Transverse colon (tissue), 4 donors: ENCODE data around the gene JMJD6. TPM values are rescaled to one million over a fixed set of nuclear protein-coding genes. Genes with fewer than 3 reads are reported as not detected.
A peak's percentile ranks its signal among the peaks of the same experiment; 100 is the strongest.

Source experiments
- DNase-seq: peaks from one replicate; pipeline ENCODE4 v3.0.0-alpha.2; 2019
- H3K27ac ChIP-seq, 4 donors: fragments of 200-600 bp; sonication (generic); 2 replicates each; pipeline ENCODE4 v1.5.1; 2016 to 2018; ENCODE audit warnings: inconsistent platforms in 4 of 4
- H3K27me3 ChIP-seq: fragments of 200-600 bp; sonication (generic); 2 replicates; pipeline ENCODE4 v1.5.1; 2017; ENCODE audit warnings: inconsistent platforms
- H3K36me3 ChIP-seq, 4 donors: fragments of 200-600 bp; sonication (generic); 2 replicates each; pipeline ENCODE4 v1.5.1; 2017 to 2019; ENCODE audit warnings: inconsistent platforms in 4 of 4
- H3K4me1 ChIP-seq, 4 donors: fragments of 200-600 bp; sonication (generic); 2 replicates each; pipeline ENCODE4 v1.5.1; 2017 to 2020; ENCODE audit warnings: inconsistent platforms in 4 of 4
- H3K4me3 ChIP-seq, 4 donors: fragments of 200-600 bp; sonication (generic); 1 replicate in 1 of 4; 2 replicates in 3 of 4; pipeline versions ENCODE4 v1.5.1 to v1.6.1; 2017 to 2019; ENCODE audit warnings: inconsistent platforms in 4 of 4
- H3K9me3 ChIP-seq, 2 donors: fragments of 200-600 bp; sonication (generic); 2 replicates each; pipeline ENCODE4 v1.5.1; 2017 to 2019; ENCODE audit warnings: inconsistent platforms in 2 of 2
- CTCF ChIP-seq, 5 experiments: fragments of 200-600 bp in 3 of 5; fragments of 450-650 bp in 2 of 5; sonication (generic) in 3 of 5; IDR thresholded peaks; 1 replicate in 2 of 5; 2 replicates in 3 of 5; pipeline ENCODE4 v1.5.1; 2016 to 2017; ENCODE audit warnings: antibody characterized with exemption in 5 of 5, inconsistent platforms in 3 of 5, mild to moderate bottlenecking in 2 of 5, moderate library complexity in 1 of 5
- EP300 ChIP-seq: sonication (generic); formaldehyde crosslinking; IDR thresholded peaks from one replicate; pipeline ENCODE4 v1.6.1; 2017; ENCODE audit warnings: antibody characterized with exemption, low read depth
- POLR2A ChIP-seq: fragments of 450-650 bp; IDR thresholded peaks from one replicate; pipeline ENCODE4 v1.6.1; 2016; ENCODE audit warnings: antibody characterized with exemption, mild to moderate bottlenecking, moderate library complexity
- POLR2AphosphoS5 ChIP-seq, 3 donors: sonication (generic); formaldehyde crosslinking; IDR thresholded peaks; one replicate each; pipeline ENCODE4 v1.6.1; 2016; ENCODE audit warnings: antibody characterized with exemption in 3 of 3
- WGBS, 2 donors: methylation state at CpG; one replicate each; pipeline ENCODE4 v1.1.5; 2018; ENCODE audit warnings: low coverage in 1 of 2; 5-methylcytosine and 5-hydroxymethylcytosine counted together
- in situ Hi-C, 4 donors: fragments of 200-750 bp; cut with MboI; loops; one replicate each; pipeline versions ENCODE4 v1.15.0 to v1.15.1; 2017; ENCODE audit warnings: low sequenced_read_pairs in 3 of 4, low pct_ligation_motif_present in 1 of 4, low pct_unique_long_range_greater_than_20kb in 1 of 4
- intact Hi-C: fragments of 100-400 bp; cut with DNase I; formaldehyde crosslinking; loops from one replicate; pipeline ENCODE4 v1.15.1; 2023; ENCODE audit warnings: low total_unique reads
- total RNA-seq, 4 donors: library from RNA; depleted of rRNA; stranded (reverse); fragments of >200 nt; gene quantifications; one replicate each; pipeline ENCODE4 v1.1.0, GENCODE V29; 2016

JMJD6 gene
- total RNA-seq, 4 donors from 2014 or later, result 25.4 to 58.4 (median 26.9) TPM

GRCh38 chr17:76683921-76684745 lies 42.3 kb downstream of the JMJD6 start:
- WGBS, 2 donors, result 80% methylated on average over 24 of the region's 25 CpGs; no CpG with 5 or more reads in 1 of the 2 donors
- TF ChIP-seq CTCF (IDR thresholded peaks at IDR 0.05), result no peak
- TF ChIP-seq POLR2AphosphoS5 (IDR thresholded peaks at IDR 0.05), result no peak
- no peak for TF ChIP-seq POLR2A
- no peak for TF ChIP-seq EP300
- Histone ChIP-seq H3K27ac (peak overlapping the region in 3 of 4 donors; percentile 26 to 89 (median 79)), H3K36me3 (no peaks in the 10 kb centered on the region), H3K27me3 (no peaks in the 10 kb centered on the region), H3K4me3 (no peak overlapping the region), H3K4me1 (peaks cover 24 to 70% (median 50%) of the 10 kb centered on the region in 4 donors), H3K9me3 (no peaks in the 10 kb centered on the region)
- in situ Hi-C loops, result no loop called here
- intact Hi-C loops, result loop anchor here (5.0 kb wide), 1 partner anchor 33 kb away; no protein-coding TSS in a partner anchor
- no peak for DNase-seq

GRCh38 chr17:76683011-76683755 lies 43.2 kb downstream of the JMJD6 start:
- Histone ChIP-seq H3K4me3 (no peak overlapping the region), H3K9me3 (no peaks in the 10 kb centered on the region), H3K27ac (peak overlapping the region; percentile 17 to 89 (median 71)), H3K27me3 (no peaks in the 10 kb centered on the region), H3K4me1 (peaks cover 29 to 62% (median 48%) of the 10 kb centered on the region in 4 donors), H3K36me3 (no peaks in the 10 kb centered on the region)
- in situ Hi-C loops (no loop called here), intact Hi-C loops (loop anchor here (5.0 kb wide), 1 partner anchor 34 kb away; no protein-coding TSS in a partner anchor)
- TF ChIP-seq POLR2A (no peak), POLR2AphosphoS5 (IDR thresholded peaks at IDR 0.05) (no peak), CTCF (IDR thresholded peaks at IDR 0.05) (no peak)
- DNase-seq, result no peak
- 72% methylated on average over 18 of the region's 18 CpGs; no CpG with 5 or more reads in 1 of the 2 donors for WGBS, 2 donors

- peaks cover 20 to 60% (median 43%) of the 10 kb centered on the region in 4 donors for H3K4me1 ChIP-seq
- no peak for DNase-seq
- no peaks in the 10 kb centered on the region for H3K36me3 ChIP-seq
- 73% methylated on average over 12 of the region's 12 CpGs; no CpG with 5 or more reads in 1 of the 2 donors for WGBS, 2 donors
- no peaks in the 10 kb centered on the region for H3K9me3 ChIP-seq
- intact Hi-C loops, result loop anchor here (5.0 kb wide), 1 partner anchor 35 kb away; no protein-coding TSS in a partner anchor
- H3K27ac ChIP-seq, result peak overlapping the region; percentile 17 to 89 (median 71)
- in situ Hi-C loops, result no loop called here
- TF ChIP-seq EP300, result no peak
- TF ChIP-seq CTCF (IDR thresholded peaks at IDR 0.05), result no peak
- TF ChIP-seq POLR2AphosphoS5 (IDR thresholded peaks at IDR 0.05), result no peak
- no peak for TF ChIP-seq POLR2A
- no peaks in the 10 kb centered on the region for H3K27me3 ChIP-seq
- no peak overlapping the region for H3K4me3 ChIP-seq
These were observed 44.1 kb downstream of the JMJD6 start for GRCh38 chr17:76682296-76682695.
